ENCODE measurements around the gene MAEL.

- TF ChIP-seq, protein P1, sequence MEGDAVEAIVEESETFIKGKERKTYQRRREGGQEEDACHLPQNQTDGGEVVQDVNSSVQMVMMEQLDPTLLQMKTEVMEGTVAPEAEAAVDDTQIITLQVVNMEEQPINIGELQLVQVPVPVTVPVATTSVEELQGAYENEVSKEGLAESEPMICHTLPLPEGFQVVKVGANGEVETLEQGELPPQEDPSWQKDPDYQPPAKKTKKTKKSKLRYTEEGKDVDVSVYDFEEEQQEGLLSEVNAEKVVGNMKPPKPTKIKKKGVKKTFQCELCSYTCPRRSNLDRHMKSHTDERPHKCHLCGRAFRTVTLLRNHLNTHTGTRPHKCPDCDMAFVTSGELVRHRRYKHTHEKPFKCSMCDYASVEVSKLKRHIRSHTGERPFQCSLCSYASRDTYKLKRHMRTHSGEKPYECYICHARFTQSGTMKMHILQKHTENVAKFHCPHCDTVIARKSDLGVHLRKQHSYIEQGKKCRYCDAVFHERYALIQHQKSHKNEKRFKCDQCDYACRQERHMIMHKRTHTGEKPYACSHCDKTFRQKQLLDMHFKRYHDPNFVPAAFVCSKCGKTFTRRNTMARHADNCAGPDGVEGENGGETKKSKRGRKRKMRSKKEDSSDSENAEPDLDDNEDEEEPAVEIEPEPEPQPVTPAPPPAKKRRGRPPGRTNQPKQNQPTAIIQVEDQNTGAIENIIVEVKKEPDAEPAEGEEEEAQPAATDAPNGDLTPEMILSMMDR (IDR thresholded peaks at IDR 0.05 in 4 of 5, conservative IDR thresholded peaks at IDR 0.05 in 1 of 5), result no peak
- TF ChIP-seq POLR2A (IDR thresholded peaks at IDR 0.05), result no peak
These were observed 33.3 kb downstream of the MAEL start for GRCh38 chr1:167022384-167022783.

All from gastrocnemius medialis (tissue), 4 donors.